ENCODE data around the gene C10orf88. TPM values are rescaled to one million over a fixed set of nuclear protein-coding genes. Genes with fewer than 3 reads are reported as not detected.

The C10orf88 gene
- total RNA-seq, 1 donor = 7.8 TPM

DNA sequence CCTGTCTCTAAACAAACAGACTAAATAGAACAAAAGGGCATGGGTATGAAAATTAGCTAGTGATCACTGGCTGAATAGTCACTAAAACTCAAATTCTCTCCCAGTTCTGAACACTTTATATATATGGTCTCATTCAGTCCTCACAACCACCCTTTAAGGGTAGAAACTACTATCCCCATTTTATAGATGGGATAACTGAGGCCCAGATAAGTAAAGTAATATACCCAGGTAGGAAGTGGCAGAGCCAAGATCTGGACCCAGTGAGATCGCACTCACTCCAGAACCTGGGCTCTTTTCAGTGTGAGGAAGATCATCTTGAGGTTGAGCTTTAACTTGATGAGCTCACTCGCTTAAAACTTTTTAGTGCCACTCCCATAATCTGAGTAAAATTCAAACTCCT is 30.7 kb upstream of the C10orf88 start:
- DNase-seq (ENCODE audit: low read depth) = no peak
- TF ChIP-seq, protein P1, sequence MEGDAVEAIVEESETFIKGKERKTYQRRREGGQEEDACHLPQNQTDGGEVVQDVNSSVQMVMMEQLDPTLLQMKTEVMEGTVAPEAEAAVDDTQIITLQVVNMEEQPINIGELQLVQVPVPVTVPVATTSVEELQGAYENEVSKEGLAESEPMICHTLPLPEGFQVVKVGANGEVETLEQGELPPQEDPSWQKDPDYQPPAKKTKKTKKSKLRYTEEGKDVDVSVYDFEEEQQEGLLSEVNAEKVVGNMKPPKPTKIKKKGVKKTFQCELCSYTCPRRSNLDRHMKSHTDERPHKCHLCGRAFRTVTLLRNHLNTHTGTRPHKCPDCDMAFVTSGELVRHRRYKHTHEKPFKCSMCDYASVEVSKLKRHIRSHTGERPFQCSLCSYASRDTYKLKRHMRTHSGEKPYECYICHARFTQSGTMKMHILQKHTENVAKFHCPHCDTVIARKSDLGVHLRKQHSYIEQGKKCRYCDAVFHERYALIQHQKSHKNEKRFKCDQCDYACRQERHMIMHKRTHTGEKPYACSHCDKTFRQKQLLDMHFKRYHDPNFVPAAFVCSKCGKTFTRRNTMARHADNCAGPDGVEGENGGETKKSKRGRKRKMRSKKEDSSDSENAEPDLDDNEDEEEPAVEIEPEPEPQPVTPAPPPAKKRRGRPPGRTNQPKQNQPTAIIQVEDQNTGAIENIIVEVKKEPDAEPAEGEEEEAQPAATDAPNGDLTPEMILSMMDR (IDR thresholded peaks at IDR 0.05; ENCODE audit: insufficient read depth, low read length) = no peak
- H3K4me3 ChIP-seq (ENCODE audit: low read depth, low read length) = no peak overlapping the region

DNA sequence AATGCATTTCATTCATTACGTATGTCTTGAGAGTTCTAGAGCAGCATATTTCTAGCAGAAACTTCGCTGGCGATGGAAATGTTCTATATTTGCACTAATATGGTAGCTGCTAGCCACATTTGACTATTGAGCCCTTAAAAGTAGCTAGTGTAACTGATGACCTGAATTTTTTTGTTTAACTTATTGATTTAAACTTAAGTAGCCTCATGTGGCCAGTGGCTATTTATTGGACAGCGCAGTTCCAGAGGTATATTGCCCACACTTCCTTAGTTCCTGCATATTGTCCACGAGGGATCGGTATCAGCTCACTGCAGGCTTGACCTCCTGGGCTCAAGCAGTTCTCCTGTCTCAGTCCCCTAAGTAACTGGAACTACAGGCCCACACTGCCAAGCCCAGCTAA is 29.9 kb upstream of the C10orf88 start:
- TF ChIP-seq, protein P1 (IDR thresholded peaks at IDR 0.05; ENCODE audit: insufficient read depth, low read length) = no peak
- H3K4me3 ChIP-seq (ENCODE audit: low read depth, low read length) = no peak overlapping the region
- DNase-seq (ENCODE audit: low read depth) = no peak

DNA sequence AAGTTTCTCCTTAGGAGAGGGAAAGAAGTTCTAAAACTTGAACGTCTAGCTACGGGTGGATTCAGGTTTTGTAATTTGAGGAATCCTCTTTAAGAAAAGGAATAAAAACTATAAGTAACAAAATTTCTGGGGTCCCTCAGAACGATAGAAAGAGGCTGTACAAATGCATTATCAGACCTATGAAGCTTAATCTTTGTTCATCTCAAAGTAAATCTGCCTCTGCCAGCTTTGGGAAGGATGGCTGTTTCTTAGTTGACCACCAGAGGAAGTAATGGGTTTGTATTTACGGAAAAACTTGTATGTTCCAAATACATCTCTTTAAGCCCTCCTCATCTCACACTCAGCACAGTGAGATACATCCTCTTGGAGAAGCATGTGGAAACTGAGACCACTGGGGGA is 27.0 kb upstream of the C10orf88 start:
- peak; percentile 67 for DNase-seq (ENCODE audit: low read depth)
- peak overlapping the region; percentile 69 for H3K4me3 ChIP-seq (ENCODE audit: low read depth, low read length)
- TF ChIP-seq, protein P1 (IDR thresholded peaks at IDR 0.05; ENCODE audit: insufficient read depth, low read length) = peak; percentile 75

DNA sequence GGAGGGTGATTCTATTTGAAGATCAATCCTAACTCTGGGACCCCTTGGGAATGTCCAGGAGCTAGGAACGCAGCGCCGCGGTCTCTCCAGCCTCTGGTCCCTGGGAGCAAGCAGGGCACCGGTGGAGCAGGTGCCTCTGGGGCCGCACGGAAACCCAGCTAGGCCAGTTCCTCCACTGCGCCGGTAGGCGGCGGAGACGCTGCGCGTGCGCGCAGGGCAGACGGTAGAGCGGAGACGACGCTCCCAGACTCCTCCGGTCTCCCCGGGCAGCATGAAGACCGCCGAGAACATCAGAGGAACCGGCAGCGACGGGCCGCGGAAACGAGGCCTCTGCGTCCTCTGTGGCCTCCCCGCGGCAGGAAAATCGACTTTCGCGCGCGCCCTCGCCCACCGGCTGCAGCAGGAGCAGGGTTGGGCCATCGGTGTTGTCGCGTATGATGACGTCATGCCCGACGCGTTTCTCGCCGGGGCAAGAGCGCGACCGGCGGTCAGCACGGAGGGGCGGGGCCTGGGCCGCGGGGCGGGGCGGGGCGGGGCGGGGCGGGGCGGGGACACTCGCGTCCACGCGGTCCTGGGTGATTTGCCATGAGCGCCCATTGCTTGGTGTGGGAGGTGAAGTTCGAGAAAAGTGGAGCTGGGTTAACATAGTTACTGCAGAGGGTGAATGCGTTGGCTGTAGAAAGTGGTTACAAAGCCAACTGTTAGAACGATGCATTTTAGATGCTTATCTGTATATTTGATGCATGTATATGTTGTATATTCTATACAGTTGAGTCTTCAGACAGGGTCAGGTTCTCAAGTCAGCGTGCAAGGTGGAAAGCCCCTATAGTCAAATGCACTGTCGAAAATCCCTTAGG is 26.4 kb upstream of the C10orf88 start, which contains the start of gene PSTK:
PSTK (plus strand) TSS at position 193 of the 857 bp plus-strand sequence; CDS start at position 272, 79 bp downstream.
- TF ChIP-seq, protein P1 (IDR thresholded peaks at IDR 0.05; ENCODE audit: insufficient read depth, low read length) = peak; percentile 99
- DNase-seq (ENCODE audit: low read depth) = peak; percentile 92
- H3K4me3 ChIP-seq (ENCODE audit: low read depth, low read length) = peak within 1 kb of the TSS; percentile 82

DNA sequence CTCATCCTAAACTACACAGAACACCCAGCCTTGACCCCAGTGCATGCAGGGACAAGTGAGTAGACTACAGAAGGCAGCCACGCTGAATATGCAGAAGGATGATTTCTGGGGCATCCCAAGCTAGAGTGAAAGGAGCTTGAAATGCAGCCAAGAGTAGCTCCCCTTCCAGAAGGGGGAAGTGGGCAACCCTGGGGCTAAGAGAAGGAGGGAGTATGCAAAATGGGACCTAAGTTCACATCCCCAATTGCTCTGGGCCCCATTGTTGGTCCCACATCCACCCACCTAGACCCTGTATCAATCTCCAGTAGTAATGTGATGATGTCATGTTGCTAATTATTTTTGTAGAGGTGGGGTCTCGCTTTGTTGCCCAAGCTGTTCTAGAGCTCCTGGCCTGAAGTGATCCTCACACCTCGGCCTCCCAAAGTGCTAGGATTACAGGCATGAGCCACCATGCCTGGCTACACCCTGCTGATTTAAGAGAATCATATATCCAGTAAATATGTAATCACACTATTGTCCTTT is 20.6 kb upstream of the C10orf88 start:
- TF ChIP-seq, protein P1 (IDR thresholded peaks at IDR 0.05; ENCODE audit: insufficient read depth, low read length) = no peak
- no peak for DNase-seq (ENCODE audit: low read depth)
- no peak overlapping the region for H3K4me3 ChIP-seq (ENCODE audit: low read depth, low read length)

DNA sequence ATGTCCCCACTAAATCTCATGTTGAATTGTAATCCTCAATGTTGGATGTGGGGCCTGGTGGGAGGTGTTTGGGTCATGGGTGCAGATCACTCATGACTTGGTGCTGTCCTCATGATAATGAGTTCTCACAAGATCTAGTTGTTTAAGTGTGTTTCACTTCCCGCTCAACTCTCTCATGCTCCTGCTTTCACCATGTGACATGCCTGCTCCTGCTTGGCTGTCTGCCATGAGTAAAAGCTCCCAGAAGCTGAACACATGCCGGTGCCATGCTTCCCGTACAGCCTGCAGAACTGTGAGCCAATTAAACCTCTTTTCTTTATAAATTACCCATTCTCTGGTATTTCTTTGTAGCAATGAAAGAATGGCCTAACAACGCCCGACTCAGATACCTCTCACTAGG is 20.0 kb upstream of the C10orf88 start:
- H3K4me3 ChIP-seq (ENCODE audit: low read depth, low read length) = no peak overlapping the region
- DNase-seq (ENCODE audit: low read depth) = no peak
- TF ChIP-seq, protein P1 (IDR thresholded peaks at IDR 0.05; ENCODE audit: insufficient read depth, low read length) = no peak
